Retinal pigment epithelial cell (primary cell): ENCODE results near the gene CHODL.

Source experiments
- DNase-seq: peaks from one replicate; pipeline ENCODE4 v3.0.0-alpha.2; 2010; ENCODE audit warnings: low read depth
- H3K4me3 ChIP-seq: 2 replicates; pipeline ENCODE4 v1.5.1; 2011; ENCODE audit warnings: mild to moderate bottlenecking, low read length, control low read depth, moderate library complexity
- TF ChIP-seq, protein P1 (sequence below): conservative IDR thresholded peaks from 2 replicates; pipeline ENCODE4 v1.5.1; 2011; ENCODE audit warnings: low read depth, low read length, control low read depth, inconsistent platforms

Gene CHODL

DNA sequence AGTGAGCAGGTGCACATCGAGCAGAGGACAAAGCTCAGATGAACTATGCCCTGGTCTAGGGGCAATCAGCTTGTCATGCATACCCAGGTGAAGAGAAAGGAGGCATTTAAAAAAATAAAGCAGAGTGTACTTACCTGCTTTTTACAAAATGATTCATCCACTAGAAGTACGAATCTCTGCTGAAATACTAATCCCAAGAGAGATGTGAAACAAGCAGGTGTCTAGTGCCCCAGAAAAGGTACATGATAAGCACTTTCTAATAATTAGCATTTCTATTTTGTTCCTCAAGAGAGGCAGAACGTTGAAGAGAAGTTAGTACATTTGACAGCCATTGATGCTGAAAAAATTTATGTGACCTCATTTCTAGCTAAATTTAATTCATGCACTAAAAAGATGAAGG, 31.1 kb downstream of the CHODL start:
- H3K4me3 ChIP-seq, result no peak overlapping the region
- TF ChIP-seq, protein P1, sequence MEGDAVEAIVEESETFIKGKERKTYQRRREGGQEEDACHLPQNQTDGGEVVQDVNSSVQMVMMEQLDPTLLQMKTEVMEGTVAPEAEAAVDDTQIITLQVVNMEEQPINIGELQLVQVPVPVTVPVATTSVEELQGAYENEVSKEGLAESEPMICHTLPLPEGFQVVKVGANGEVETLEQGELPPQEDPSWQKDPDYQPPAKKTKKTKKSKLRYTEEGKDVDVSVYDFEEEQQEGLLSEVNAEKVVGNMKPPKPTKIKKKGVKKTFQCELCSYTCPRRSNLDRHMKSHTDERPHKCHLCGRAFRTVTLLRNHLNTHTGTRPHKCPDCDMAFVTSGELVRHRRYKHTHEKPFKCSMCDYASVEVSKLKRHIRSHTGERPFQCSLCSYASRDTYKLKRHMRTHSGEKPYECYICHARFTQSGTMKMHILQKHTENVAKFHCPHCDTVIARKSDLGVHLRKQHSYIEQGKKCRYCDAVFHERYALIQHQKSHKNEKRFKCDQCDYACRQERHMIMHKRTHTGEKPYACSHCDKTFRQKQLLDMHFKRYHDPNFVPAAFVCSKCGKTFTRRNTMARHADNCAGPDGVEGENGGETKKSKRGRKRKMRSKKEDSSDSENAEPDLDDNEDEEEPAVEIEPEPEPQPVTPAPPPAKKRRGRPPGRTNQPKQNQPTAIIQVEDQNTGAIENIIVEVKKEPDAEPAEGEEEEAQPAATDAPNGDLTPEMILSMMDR, result no peak
- no peak for DNase-seq

- no peak overlapping the region for H3K4me3 ChIP-seq
- TF ChIP-seq, protein P1, result no peak
- no peak for DNase-seq
Measured at GRCh38 chr21:18285379-18285778, 40.7 kb downstream of the CHODL start.

- H3K4me3 ChIP-seq, result no peak overlapping the region
- no peak for DNase-seq
- TF ChIP-seq, protein P1, result no peak
Measured at GRCh38 chr21:18289876-18290275, 45.2 kb downstream of the CHODL start.

- H3K4me3 ChIP-seq, result no peak overlapping the region
- TF ChIP-seq, protein P1, result no peak
- no peak for DNase-seq
Measured at GRCh38 chr21:18294100-18294499, 49.5 kb downstream of the CHODL start.

- H3K4me3 ChIP-seq, result no peak overlapping the region
- TF ChIP-seq, protein P1, result no peak
- no peak for DNase-seq
Measured at GRCh38 chr21:18298228-18298627, 53.6 kb downstream of the CHODL start.
